Endodermal cell (in vitro differentiated cells): ENCODE measurements around the gene RNF182. TPM values are rescaled to one million over a fixed set of nuclear protein-coding genes. Genes with fewer than 3 reads are reported as not detected.

Experiments
- DNase-seq: peaks from one replicate; pipeline ENCODE4 v3.0.0-alpha.2; 2017
- H3K27ac ChIP-seq: 2 replicates; pipeline ENCODE4 v1.5.1; 2013; ENCODE audit warnings: mild to moderate bottlenecking, low read depth, low read length, moderate library complexity
- H3K27me3 ChIP-seq: 2 replicates; pipeline ENCODE4 v1.6.1; 2013; ENCODE audit warnings: mild to moderate bottlenecking, low read length, moderate library complexity; ENCODE audit not compliant: insufficient read depth, control insufficient read depth, poor library complexity, severe bottlenecking
- H3K36me3 ChIP-seq: 2 replicates; pipeline ENCODE4 v1.7.0; 2013; ENCODE audit warnings: mild to moderate bottlenecking, low read length, moderate library complexity; ENCODE audit not compliant: control insufficient read depth, insufficient read depth
- H3K4me1 ChIP-seq: one replicate; pipeline ENCODE4 v1.7.0; 2013; ENCODE audit warnings: low read length; ENCODE audit not compliant: control insufficient read depth, insufficient read depth
- H3K4me3 ChIP-seq: 2 replicates; pipeline ENCODE4 v1.5.1; 2013; ENCODE audit warnings: mild to moderate bottlenecking, low read length, moderate library complexity
- H3K9ac ChIP-seq: 2 replicates; pipeline ENCODE4 v1.6.1; 2013; ENCODE audit warnings: mild to moderate bottlenecking, low read length, moderate library complexity; ENCODE audit not compliant: poor library complexity, severe bottlenecking; ENCODE audit errors: extremely low read depth
- H3K9me3 ChIP-seq: 2 replicates; pipeline ENCODE4 v1.6.1; 2013; ENCODE audit warnings: mild to moderate bottlenecking, low read length, moderate library complexity; ENCODE audit not compliant: control insufficient read depth
- H3K27ac Mint-ChIP-seq: 2 replicates; pipeline ENCODE4 v1.8.0; 2020; ENCODE audit warnings: mixed read lengths
- H3K27me3 Mint-ChIP-seq: 2 replicates; pipeline ENCODE4 v1.8.0; 2021; ENCODE audit warnings: mild to moderate bottlenecking, mixed read lengths; ENCODE audit not compliant: insufficient read depth
- H3K36me3 Mint-ChIP-seq: 2 replicates; pipeline ENCODE4 v1.8.0; 2020; ENCODE audit warnings: low read depth, mixed read lengths
- H3K4me1 Mint-ChIP-seq: 2 replicates; pipeline ENCODE4 v1.8.0; 2020; ENCODE audit warnings: mixed read lengths
- H3K4me3 Mint-ChIP-seq: 2 replicates; pipeline ENCODE4 v1.8.0; 2020; ENCODE audit warnings: mild to moderate bottlenecking, moderate library complexity, mixed read lengths
- H3K9me3 Mint-ChIP-seq: 2 replicates; pipeline ENCODE4 v1.8.0; 2020; ENCODE audit warnings: mild to moderate bottlenecking, mixed read lengths
- WGBS, 2 experiments: methylation state at CpG; one replicate each; pipeline versions ENCODE4 v1.1.5 to v1.1.7; 2013; ENCODE audit warnings: missing lambda C conversion rate in 2 of 2, mixed read lengths in 1 of 2; ENCODE audit not compliant: insufficient coverage in 1 of 2, insufficient read length in 1 of 2; 5-methylcytosine and 5-hydroxymethylcytosine counted together
- total RNA-seq, 2 donors: library from RNA; stranded (reverse); fragmentation: NEBNext Ultra II Directional in 1 of 2; extraction: Animal tissue kit (Norgen Biotek cat#: 25700) in 1 of 2; gene quantifications; 2 replicates in 1 of 2; 3 replicates in 1 of 2; pipeline ENCODE4 v1.2.1, GENCODE V29; 2021
- TF ChIP-seq, protein P1 (sequence below): fragments of 200-600 bp; sonication (generic); conservative IDR thresholded peaks from 2 replicates; pipeline ENCODE4 v1.5.0; 2021; ENCODE audit warnings: antibody characterized with exemption, mild to moderate bottlenecking

RNF182 gene
- total RNA-seq, 2 donors from 2014 or later: 4.1 to 5.2 TPM

DNA sequence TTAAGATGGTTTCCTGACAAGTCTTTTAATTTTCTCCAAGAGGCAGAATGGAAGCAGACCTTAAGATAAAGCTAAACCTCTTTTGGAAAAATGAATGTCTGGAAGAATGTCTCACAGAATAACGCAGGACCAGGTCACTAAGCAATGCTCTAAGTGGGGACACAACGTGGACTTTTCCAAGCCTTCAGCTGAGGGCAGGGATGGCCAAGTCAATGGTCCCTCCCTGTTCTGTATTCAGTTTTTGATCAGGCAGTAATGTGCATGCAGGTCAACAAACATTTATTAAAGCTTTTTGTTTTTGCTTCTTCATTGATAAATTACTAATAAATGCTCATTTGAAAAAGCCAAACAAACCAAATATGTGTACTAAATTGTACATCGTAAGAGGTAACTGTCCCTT is 2.0 kb upstream of the RNF182 start:
- Histone ChIP-seq H3K9ac (no peak overlapping the region), H3K27ac (no peak overlapping the region), H3K9me3 (no peaks in the 10 kb centered on the region), H3K27me3 (peaks cover 20% of the 10 kb centered on the region), H3K36me3 (no peaks in the 10 kb centered on the region), H3K4me1 (peaks cover 16% of the 10 kb centered on the region), H3K4me3 (no peak overlapping the region)
- no peak for DNase-seq
- TF ChIP-seq, protein P1, sequence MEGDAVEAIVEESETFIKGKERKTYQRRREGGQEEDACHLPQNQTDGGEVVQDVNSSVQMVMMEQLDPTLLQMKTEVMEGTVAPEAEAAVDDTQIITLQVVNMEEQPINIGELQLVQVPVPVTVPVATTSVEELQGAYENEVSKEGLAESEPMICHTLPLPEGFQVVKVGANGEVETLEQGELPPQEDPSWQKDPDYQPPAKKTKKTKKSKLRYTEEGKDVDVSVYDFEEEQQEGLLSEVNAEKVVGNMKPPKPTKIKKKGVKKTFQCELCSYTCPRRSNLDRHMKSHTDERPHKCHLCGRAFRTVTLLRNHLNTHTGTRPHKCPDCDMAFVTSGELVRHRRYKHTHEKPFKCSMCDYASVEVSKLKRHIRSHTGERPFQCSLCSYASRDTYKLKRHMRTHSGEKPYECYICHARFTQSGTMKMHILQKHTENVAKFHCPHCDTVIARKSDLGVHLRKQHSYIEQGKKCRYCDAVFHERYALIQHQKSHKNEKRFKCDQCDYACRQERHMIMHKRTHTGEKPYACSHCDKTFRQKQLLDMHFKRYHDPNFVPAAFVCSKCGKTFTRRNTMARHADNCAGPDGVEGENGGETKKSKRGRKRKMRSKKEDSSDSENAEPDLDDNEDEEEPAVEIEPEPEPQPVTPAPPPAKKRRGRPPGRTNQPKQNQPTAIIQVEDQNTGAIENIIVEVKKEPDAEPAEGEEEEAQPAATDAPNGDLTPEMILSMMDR: no peak
- no peaks in the 10 kb centered on the region for H3K36me3 Mint-ChIP-seq
- H3K4me1 Mint-ChIP-seq: peaks cover 32% of the 10 kb centered on the region
- H3K9me3 Mint-ChIP-seq: no peaks in the 10 kb centered on the region
- no peak overlapping the region for H3K4me3 Mint-ChIP-seq
- WGBS, 2 experiments: 88 to 90% methylated on average over 2 to 3 of the region's 3 CpGs
- peaks cover 44% of the 10 kb centered on the region for H3K27me3 Mint-ChIP-seq
- H3K27ac Mint-ChIP-seq: no peak overlapping the region

DNA sequence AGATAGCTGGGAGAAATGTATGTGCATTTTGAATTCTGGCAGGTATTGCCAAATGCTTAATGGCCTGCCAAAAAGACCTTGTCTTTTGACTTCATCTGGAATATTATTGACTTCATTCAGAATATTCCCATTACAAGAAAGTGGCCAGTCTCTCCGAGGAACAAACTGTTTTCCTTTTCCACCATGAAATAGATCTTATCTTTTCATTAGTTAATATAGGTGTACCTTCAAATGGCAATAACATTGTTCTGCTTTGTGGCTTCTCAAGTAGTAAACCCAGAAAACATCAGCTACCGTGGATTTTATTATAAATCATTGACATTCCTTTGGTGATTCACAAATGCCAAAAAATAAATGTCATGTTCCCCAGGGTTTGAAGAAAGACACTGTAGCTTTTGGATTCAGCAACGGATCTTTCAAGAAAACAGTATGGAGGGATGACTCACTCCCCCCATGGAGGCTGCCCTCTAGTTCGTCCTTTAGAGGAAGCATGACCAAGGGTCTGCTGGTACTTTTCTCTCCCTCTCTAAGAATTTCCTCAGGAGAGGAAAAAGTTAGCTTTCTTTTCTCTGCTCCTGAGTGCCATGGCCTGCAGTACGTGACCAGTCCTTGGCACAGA is 1.1 kb upstream of the RNF182 start:
- Mint-ChIP-seq H3K27ac (peak overlapping the region; percentile 76), H3K4me3 (peak overlapping the region; percentile 74), H3K9me3 (no peaks in the 10 kb centered on the region), H3K36me3 (no peaks in the 10 kb centered on the region), H3K27me3 (peaks cover 44% of the 10 kb centered on the region), H3K4me1 (peaks cover 35% of the 10 kb centered on the region)
- H3K9ac ChIP-seq: peak overlapping the region; percentile 18
- peak overlapping the region; percentile 79 for H3K27ac ChIP-seq
- peaks cover 16% of the 10 kb centered on the region for H3K4me1 ChIP-seq
- 21 to 41% methylated on average over 3 to 5 of the region's 5 CpGs for WGBS, 2 experiments
- TF ChIP-seq, protein P1: no peak
- H3K4me3 ChIP-seq: peak overlapping the region; percentile 82
- H3K36me3 ChIP-seq: no peaks in the 10 kb centered on the region
- H3K27me3 ChIP-seq: peaks cover 20% of the 10 kb centered on the region
- no peaks in the 10 kb centered on the region for H3K9me3 ChIP-seq
- no peak for DNase-seq

DNA sequence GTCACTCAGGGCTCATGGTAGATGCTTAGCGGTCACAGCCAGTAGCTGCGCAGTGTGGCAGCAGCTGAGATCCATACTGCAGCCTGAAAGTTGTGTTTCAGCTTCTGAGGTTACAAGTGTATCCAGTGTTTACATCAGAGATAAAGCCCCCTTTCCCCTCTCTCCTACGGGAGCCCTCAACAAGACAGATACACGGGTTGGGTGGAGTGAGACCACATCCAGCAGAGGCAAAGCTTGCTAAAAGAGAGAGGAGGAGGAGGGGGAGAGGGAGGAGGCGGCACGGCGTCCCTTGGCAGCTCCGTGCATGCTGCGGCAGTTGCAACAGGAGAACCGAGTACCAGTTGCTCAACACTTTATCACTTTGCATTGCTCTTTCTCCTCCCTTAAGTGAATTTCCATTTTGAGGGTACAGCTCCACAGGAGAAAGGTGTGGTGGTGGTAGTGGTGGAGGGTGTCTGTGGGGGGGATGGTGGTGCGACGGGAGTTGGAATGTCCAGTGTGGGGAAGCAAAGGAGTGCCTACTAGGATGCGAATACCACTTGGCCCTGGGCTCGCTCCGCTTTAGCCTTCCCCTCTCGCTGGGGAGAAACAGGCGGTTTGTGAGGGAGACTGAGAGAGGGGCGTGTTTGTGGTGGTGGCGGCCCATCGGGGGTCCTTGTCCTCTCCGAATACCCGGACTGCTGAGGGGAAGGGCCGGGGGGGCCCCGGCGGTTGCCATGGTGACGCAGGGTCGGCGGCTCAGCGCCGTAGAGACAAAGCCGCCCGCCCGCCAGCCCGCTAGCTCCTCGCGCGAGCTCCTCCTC is 405 bp upstream of the RNF182 start:
- H3K9me3 Mint-ChIP-seq: no peaks in the 10 kb centered on the region
- H3K9ac ChIP-seq: peak overlapping the region; percentile 18
- H3K4me1 Mint-ChIP-seq: peaks cover 30% of the 10 kb centered on the region
- peaks cover 20% of the 10 kb centered on the region for H3K27me3 ChIP-seq
- no peaks in the 10 kb centered on the region for H3K9me3 ChIP-seq
- TF ChIP-seq, protein P1: no peak
- peak overlapping the region; percentile 76 for H3K27ac Mint-ChIP-seq
- DNase-seq: peak; percentile 87
- H3K27ac ChIP-seq: peak overlapping the region; percentile 79
- WGBS, 2 experiments: 1 to 4% methylated on average over 3 to 37 of the region's 37 CpGs
- peaks cover 16% of the 10 kb centered on the region for H3K4me1 ChIP-seq
- H3K36me3 Mint-ChIP-seq: no peaks in the 10 kb centered on the region
- no peaks in the 10 kb centered on the region for H3K36me3 ChIP-seq
- H3K4me3 Mint-ChIP-seq: peak overlapping the region; percentile 74
- peak overlapping the region; percentile 82 for H3K4me3 ChIP-seq
- H3K27me3 Mint-ChIP-seq: peaks cover 44% of the 10 kb centered on the region
